ENCODE measurements around the gene CTNND2.

GRCh38 chr5:11064763-11065450 is 839.3 kb downstream of the CTNND2 start:
- TF ChIP-seq CTCF (IDR thresholded peaks at IDR 0.05; ENCODE audit: borderline replicate concordance, extremely low read depth, low read length, poor library complexity, severe bottlenecking) (no peak), EZH2 (IDR thresholded peaks at IDR 0.05; ENCODE audit: borderline replicate concordance, low read depth, low read length, severe bottlenecking) (no peak)

Data from DND-41 (cell line).